Sigmoid colon (tissue), 7 donors: Measurements from ENCODE around the gene PARP3. TPM values are rescaled to one million over a fixed set of nuclear protein-coding genes. Genes with fewer than 3 reads are reported as not detected.
"Not testable (repeated sequence)": the region's sequence is repeated elsewhere in the genome, so short reads cannot be mapped to it uniquely, and the experiment has no call there.

Source experiments
- DNase-seq: peaks from one replicate; pipeline ENCODE4 v3.0.0-alpha.2; 2019
- H3K27ac ChIP-seq, 4 donors: fragments of 200-600 bp; sonication (generic); one replicate each; pipeline ENCODE4 v1.5.1; 2016 to 2019; ENCODE audit warnings: mild to moderate bottlenecking in 1 of 4
- H3K27me3 ChIP-seq, 3 donors: fragments of 200-600 bp; sonication (generic); one replicate each; pipeline ENCODE4 v1.5.1; 2019; ENCODE audit warnings: mild to moderate bottlenecking in 1 of 3
- H3K36me3 ChIP-seq, 4 donors: fragments of 200-600 bp; sonication (generic); one replicate each; pipeline ENCODE4 v1.5.1; 2016 to 2019
- H3K4me1 ChIP-seq, 4 donors: fragments of 200-600 bp; sonication (generic); one replicate each; pipeline ENCODE4 v1.5.1; 2017 to 2019
- H3K4me3 ChIP-seq, 4 donors: fragments of 200-600 bp; sonication (generic); one replicate each; pipeline ENCODE4 v1.5.1; 2017 to 2019; ENCODE audit warnings: mild to moderate bottlenecking in 2 of 4, moderate library complexity in 1 of 4
- H3K9me3 ChIP-seq, 4 donors: fragments of 200-600 bp in 3 of 4; sonication (generic) in 3 of 4; one replicate each; pipeline versions ENCODE4 v1.5.1 to v1.6.1; 2013 to 2019
- EP300 ChIP-seq, 4 donors: sonication (generic); formaldehyde crosslinking; IDR thresholded peaks; one replicate each; pipeline ENCODE4 v1.6.1; 2017; ENCODE audit warnings: antibody characterized with exemption in 4 of 4
- POLR2A ChIP-seq, 2 donors: fragments of 450-650 bp; IDR thresholded peaks; one replicate each; pipeline ENCODE4 v1.6.1; 2016; ENCODE audit warnings: antibody characterized with exemption in 2 of 2, mild to moderate bottlenecking in 2 of 2, moderate library complexity in 2 of 2
- POLR2AphosphoS5 ChIP-seq, 4 donors: sonication (generic); formaldehyde crosslinking; IDR thresholded peaks; one replicate each; pipeline ENCODE4 v1.6.1; 2017; ENCODE audit warnings: antibody characterized with exemption in 4 of 4
- WGBS, 2 donors: extraction: QIAGEN DNeasy Blood & Tissue Kit; methylation state at CpG; one replicate each; pipeline ENCODE4 v1.1.7; 2013; 5-methylcytosine and 5-hydroxymethylcytosine counted together
- intact Hi-C: fragments of 100-400 bp; cut with DNase I; formaldehyde crosslinking; loops from one replicate; pipeline ENCODE4 v1.15.1; 2023
- polyA plus RNA-seq, 3 donors: library from polyadenylated mRNA; stranded (reverse); fragments of 200-250 nt; gene quantifications; one replicate each; pipeline ENCODE4 v1.2.3, GENCODE V29; 2013
- total RNA-seq, 4 donors: library from RNA; depleted of rRNA; stranded (reverse); fragments of >200 nt; gene quantifications; one replicate each; pipeline ENCODE4 v1.1.0, GENCODE V29; 2016
- TF ChIP-seq, protein P1 (sequence below), 4 experiments: fragments of 450-650 bp in 3 of 4; fragments of 200-600 bp in 1 of 4; IDR thresholded peaks; one replicate each; pipeline ENCODE4 v1.5.1; 2016 to 2019; ENCODE audit warnings: antibody characterized with exemption in 4 of 4, mild to moderate bottlenecking in 3 of 4, moderate library complexity in 2 of 4
- donor health status: healthy with polysubstance abuse.
- donor health status: Bipolar disorder and iron deficiency.
- donor health status: healthy.

Gene PARP3
- total and polyA plus RNA-seq, 7 donors: 9.0 to 35.8 (median 26.3) TPM

DNA sequence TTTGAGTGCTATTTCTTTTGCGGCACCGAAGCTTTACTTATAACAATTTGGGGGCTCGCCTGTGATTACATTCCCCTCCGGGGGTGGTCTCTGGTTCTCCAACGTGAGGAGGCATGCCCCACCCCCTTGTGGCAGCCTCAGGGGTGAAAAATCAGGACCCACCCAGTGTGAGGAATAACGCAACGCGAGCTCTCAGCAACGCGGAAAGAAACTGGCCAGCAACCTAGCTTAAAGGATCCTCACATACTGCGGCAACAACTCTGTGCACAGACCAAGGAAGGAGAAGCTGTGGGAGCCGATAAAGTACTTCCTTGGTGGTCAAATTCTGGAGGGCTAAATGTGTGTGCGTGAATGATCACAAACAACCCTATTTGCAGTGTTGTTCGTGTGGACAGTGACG lies 44.8 kb upstream of the PARP3 start:
- intact Hi-C loops: no loop called here
- H3K4me3 ChIP-seq: no peak overlapping the region
- no peaks in the 10 kb centered on the region for H3K9me3 ChIP-seq
- H3K27me3 ChIP-seq: no peaks in the 10 kb centered on the region
- no peak overlapping the region for H3K27ac ChIP-seq
- TF ChIP-seq POLR2A (IDR thresholded peaks at IDR 0.05): no peak
- no peak for TF ChIP-seq EP300 (IDR thresholded peaks at IDR 0.05)
- no peak for TF ChIP-seq POLR2AphosphoS5 (IDR thresholded peaks at IDR 0.05)
- TF ChIP-seq, protein P1, sequence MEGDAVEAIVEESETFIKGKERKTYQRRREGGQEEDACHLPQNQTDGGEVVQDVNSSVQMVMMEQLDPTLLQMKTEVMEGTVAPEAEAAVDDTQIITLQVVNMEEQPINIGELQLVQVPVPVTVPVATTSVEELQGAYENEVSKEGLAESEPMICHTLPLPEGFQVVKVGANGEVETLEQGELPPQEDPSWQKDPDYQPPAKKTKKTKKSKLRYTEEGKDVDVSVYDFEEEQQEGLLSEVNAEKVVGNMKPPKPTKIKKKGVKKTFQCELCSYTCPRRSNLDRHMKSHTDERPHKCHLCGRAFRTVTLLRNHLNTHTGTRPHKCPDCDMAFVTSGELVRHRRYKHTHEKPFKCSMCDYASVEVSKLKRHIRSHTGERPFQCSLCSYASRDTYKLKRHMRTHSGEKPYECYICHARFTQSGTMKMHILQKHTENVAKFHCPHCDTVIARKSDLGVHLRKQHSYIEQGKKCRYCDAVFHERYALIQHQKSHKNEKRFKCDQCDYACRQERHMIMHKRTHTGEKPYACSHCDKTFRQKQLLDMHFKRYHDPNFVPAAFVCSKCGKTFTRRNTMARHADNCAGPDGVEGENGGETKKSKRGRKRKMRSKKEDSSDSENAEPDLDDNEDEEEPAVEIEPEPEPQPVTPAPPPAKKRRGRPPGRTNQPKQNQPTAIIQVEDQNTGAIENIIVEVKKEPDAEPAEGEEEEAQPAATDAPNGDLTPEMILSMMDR (IDR thresholded peaks at IDR 0.05): no peak
- DNase-seq: no peak
- WGBS, 2 donors: 87 to 90% methylated on average over 15 of the region's 15 CpGs
- no peaks in the 10 kb centered on the region for H3K36me3 ChIP-seq
- H3K4me1 ChIP-seq: no peaks in the 10 kb centered on the region

DNA sequence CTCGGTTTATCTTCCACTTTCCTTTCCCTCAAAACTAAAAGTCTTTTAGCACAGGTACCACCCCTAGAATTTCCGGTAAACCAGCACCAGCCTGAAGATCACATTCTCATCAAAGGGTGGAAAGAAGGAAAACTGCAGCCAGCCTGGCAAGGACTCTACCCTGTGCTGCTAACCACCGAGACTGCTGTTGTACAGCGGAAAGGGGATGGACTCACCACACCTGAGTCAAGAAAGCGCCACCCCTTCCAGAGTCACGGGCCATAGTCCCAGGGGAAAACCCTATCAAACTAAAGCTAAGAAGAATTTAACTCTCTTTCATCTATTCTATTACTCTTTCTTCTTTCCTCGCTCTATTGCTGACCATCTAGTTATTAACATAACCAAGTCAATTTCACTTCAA lies 42.1 kb upstream of the PARP3 start:
- DNase-seq, H3K27me3 ChIP-seq, intact Hi-C loops: not testable (repeated sequence)

DNA sequence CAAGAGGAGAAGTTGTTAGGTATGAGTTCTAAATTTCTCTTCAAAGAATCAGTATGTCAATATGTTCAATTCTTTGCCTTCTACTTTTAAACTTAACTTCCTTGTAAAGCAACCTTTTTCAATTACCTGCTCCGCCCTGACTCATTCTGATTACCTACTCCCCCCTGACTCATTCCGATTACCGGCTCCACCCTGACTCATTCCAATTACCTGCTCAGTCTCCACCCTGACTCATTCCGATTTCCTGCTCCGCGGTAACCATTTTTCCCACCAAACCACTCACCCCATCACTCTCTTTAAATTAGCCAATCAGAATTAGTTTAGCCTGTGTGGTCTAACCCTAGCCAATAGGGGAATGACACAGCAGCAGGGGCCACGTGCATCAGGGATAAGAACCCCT lies 39.8 kb upstream of the PARP3 start:
- not testable (repeated sequence) for DNase-seq, H3K27ac ChIP-seq

More for the DNA sequence above, 42.1 kb upstream of the PARP3 start:
- H3K9me3 ChIP-seq, H3K27ac ChIP-seq, H3K4me1 ChIP-seq, H3K4me3 ChIP-seq, H3K36me3 ChIP-seq: not testable (repeated sequence)
- WGBS, 2 donors: 51 to 75% methylated on average over 7 of the region's 7 CpGs

DNA sequence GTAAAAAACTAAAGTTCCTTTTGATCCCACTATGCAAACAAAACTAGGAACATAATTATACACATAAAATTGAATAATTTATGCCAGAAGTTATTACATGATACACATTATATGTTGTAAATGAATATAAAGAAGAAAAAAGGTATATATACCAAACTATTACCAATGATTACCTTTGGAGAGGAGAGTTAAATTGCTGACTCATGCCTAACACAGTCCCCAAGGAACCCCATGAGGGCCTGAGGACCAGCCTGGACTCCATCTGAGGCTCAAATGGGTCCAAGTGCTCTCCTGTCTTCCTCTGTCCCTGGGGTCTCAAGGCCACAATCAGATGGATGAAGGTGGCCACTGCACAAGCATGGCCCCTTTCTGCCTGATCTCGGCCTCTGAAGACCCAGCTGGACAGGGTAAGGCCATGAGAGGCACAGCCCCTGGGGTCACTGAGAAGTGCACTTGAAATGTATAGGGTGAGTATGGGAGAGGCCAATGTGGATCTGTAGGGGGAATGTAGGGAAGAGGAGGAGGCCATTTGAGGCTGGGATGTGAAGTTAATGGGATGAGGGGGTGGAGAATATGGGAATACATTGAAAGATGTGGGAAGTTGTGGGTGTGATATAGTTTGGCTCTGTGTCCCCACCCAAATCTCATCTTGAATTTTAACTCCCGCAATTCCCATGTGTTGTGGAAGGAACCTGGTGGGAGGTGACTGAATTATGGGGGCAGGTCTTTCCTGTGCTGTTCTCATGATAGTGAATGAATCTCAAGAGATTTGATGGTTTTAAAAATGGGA lies 37.9 kb upstream of the PARP3 start:
- no peaks in the 10 kb centered on the region for H3K4me1 ChIP-seq
- no peaks in the 10 kb centered on the region for H3K9me3 ChIP-seq
- H3K36me3 ChIP-seq: no peaks in the 10 kb centered on the region
- H3K4me3 ChIP-seq: no peak overlapping the region
- DNase-seq: no peak
- H3K27ac ChIP-seq: no peak overlapping the region
- no peak for TF ChIP-seq POLR2A (IDR thresholded peaks at IDR 0.05)
- TF ChIP-seq, protein P1 (IDR thresholded peaks at IDR 0.05): no peak
- no peak for TF ChIP-seq EP300 (IDR thresholded peaks at IDR 0.05)
- no peak for TF ChIP-seq POLR2AphosphoS5 (IDR thresholded peaks at IDR 0.05)
- 92 to 94% methylated on average over 2 of the region's 2 CpGs for WGBS, 2 donors
- no peaks in the 10 kb centered on the region for H3K27me3 ChIP-seq
- intact Hi-C loops: no loop called here

More for the DNA sequence above, 39.8 kb upstream of the PARP3 start:
- H3K4me3 ChIP-seq, H3K4me1 ChIP-seq, H3K27me3 ChIP-seq, H3K9me3 ChIP-seq, H3K36me3 ChIP-seq, intact Hi-C loops: not testable (repeated sequence)
- WGBS, 2 donors: 14 to 56% methylated on average over 6 of the region's 7 CpGs

DNA sequence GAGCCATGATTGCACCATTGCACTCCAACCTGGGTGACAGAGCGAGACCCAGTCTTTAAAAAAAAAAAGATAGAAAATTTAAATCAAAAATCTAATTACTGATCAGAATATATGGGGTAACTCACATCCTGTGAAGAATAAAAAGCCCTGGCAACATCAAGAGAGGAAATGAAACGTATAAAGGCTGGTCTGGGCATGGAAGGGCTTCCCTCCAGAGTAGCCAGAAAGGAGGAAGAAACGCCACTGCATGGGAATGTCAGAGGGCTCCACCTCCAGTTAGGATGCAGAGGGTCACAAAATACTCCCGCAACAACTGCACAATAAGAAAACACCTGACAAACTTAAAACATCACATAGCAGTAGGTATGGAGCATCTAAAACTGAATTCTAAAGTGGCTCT lies 34.1 kb upstream of the PARP3 start:
- intact Hi-C loops: no loop called here
- H3K27me3 ChIP-seq: no peaks in the 10 kb centered on the region
- no peak overlapping the region for H3K4me3 ChIP-seq
- H3K36me3 ChIP-seq: no peaks in the 10 kb centered on the region
- H3K4me1 ChIP-seq: no peaks in the 10 kb centered on the region
- no peak overlapping the region for H3K27ac ChIP-seq
- no peak for TF ChIP-seq EP300 (IDR thresholded peaks at IDR 0.05)
- no peak for TF ChIP-seq POLR2A (IDR thresholded peaks at IDR 0.05)
- TF ChIP-seq, protein P1 (IDR thresholded peaks at IDR 0.05): no peak
- no peak for TF ChIP-seq POLR2AphosphoS5 (IDR thresholded peaks at IDR 0.05)
- 85 to 86% methylated on average over 4 of the region's 4 CpGs for WGBS, 2 donors
- no peak for DNase-seq
- no peaks in the 10 kb centered on the region for H3K9me3 ChIP-seq

DNA sequence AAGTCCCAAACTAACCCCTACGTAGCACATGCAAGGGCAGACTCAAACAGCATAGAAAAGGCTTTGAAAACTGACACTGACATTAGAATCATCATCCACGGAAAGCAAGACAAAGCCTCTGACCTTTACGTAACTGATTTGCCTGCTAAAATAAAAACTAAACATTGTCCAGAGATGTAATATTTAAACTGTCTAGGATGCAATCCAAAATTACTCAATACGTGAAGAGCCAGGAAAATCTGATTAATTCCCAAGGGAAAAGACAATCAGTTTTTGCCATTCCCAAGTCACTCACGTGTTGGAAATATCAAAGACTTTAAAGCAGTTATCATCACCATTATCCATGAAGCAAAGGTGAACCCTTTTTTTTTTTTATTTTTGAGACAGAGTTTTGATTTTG lies 25.7 kb upstream of the PARP3 start:
- intact Hi-C loops: no loop called here
- 64 to 70% methylated on average over 5 of the region's 5 CpGs for WGBS, 2 donors
- TF ChIP-seq POLR2A (IDR thresholded peaks at IDR 0.05) (no peak), POLR2AphosphoS5 (IDR thresholded peaks at IDR 0.05) (no peak), EP300 (IDR thresholded peaks at IDR 0.05) (no peak)
- TF ChIP-seq, protein P1 (IDR thresholded peaks at IDR 0.05): no peak
- no peak overlapping the region for H3K4me3 ChIP-seq
- no peak overlapping the region for H3K27ac ChIP-seq
- no peak for DNase-seq
- H3K9me3 ChIP-seq: no peaks in the 10 kb centered on the region
- no peaks in the 10 kb centered on the region for H3K27me3 ChIP-seq
- H3K36me3 ChIP-seq: no peaks in the 10 kb centered on the region
- H3K4me1 ChIP-seq: no peaks in the 10 kb centered on the region
